OCI-LY1 (cell line): ENCODE data around the gene KCNK1.

ENCODE experiments used
- EZH2 ChIP-seq: fragments of 200-600 bp; sonication (generic), shearing (Covaris generic); IDR thresholded peaks from 2 replicates; pipeline ENCODE4 v1.8.0; 2017; ENCODE audit warnings: borderline replicate concordance, mixed run types, mild to moderate bottlenecking, antibody characterized with exemption, low read length, moderate library complexity, mixed read lengths
- TF ChIP-seq, protein P1 (sequence below): fragments of 200-600 bp; sonication (generic), shearing (Covaris generic); IDR thresholded peaks from 2 replicates; pipeline ENCODE4 v1.5.1; 2017; ENCODE audit warnings: mild to moderate bottlenecking, antibody characterized with exemption, low read length, moderate library complexity, mixed read lengths

GRCh38 chr1:233651061-233651460 is 37.2 kb downstream of the KCNK1 start:
- TF ChIP-seq, protein P1, sequence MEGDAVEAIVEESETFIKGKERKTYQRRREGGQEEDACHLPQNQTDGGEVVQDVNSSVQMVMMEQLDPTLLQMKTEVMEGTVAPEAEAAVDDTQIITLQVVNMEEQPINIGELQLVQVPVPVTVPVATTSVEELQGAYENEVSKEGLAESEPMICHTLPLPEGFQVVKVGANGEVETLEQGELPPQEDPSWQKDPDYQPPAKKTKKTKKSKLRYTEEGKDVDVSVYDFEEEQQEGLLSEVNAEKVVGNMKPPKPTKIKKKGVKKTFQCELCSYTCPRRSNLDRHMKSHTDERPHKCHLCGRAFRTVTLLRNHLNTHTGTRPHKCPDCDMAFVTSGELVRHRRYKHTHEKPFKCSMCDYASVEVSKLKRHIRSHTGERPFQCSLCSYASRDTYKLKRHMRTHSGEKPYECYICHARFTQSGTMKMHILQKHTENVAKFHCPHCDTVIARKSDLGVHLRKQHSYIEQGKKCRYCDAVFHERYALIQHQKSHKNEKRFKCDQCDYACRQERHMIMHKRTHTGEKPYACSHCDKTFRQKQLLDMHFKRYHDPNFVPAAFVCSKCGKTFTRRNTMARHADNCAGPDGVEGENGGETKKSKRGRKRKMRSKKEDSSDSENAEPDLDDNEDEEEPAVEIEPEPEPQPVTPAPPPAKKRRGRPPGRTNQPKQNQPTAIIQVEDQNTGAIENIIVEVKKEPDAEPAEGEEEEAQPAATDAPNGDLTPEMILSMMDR: no peak
- TF ChIP-seq EZH2: no peak
